NCI-H2227 (cell line): Measurements from ENCODE around the gene FNTB.
A peak's percentile ranks its signal among the peaks of the same experiment; 100 is the strongest.

Experiments used
- DNase-seq: peaks from one replicate; lab custom pipeline; 2025; ENCODE audit not compliant: unreplicated experiment; lab: John Stamatoyannopoulos, UW

The FNTB gene

GRCh38 chr14:64952598-64953309 is 33.9 kb upstream of the FNTB start:
- no peak for DNase-seq

- no peak for DNase-seq
Measured at GRCh38 chr14:64953310-64953654, 33.4 kb upstream of the FNTB start.

- DNase-seq: no peak
Measured at GRCh38 chr14:64953661-64954060, 33.0 kb upstream of the FNTB start.

GRCh38 chr14:64954491-64955240 is 32.0 kb upstream of the FNTB start:
- no peak for DNase-seq

- no peak for DNase-seq
Measured at GRCh38 chr14:64955297-64955696, 31.4 kb upstream of the FNTB start.

- DNase-seq: no peak
Measured at GRCh38 chr14:64956697-64957406, 29.8 kb upstream of the FNTB start.

- no peak for DNase-seq
Measured at GRCh38 chr14:64958201-64958600, 28.5 kb upstream of the FNTB start.

GRCh38 chr14:64958743-64959142 is 28.0 kb upstream of the FNTB start:
- DNase-seq: no peak

- no peak for DNase-seq
Measured at GRCh38 chr14:64960762-64961276, 25.9 kb upstream of the FNTB start.

- no peak for DNase-seq
Measured at GRCh38 chr14:64963611-64964010, 23.1 kb upstream of the FNTB start.

GRCh38 chr14:64965356-64966000 is 21.2 kb upstream of the FNTB start:
- DNase-seq: no peak

GRCh38 chr14:64966976-64967375 is 19.7 kb upstream of the FNTB start:
- DNase-seq: no peak

GRCh38 chr14:64968167-64968566 is 18.5 kb upstream of the FNTB start:
- DNase-seq: no peak

GRCh38 chr14:64968651-64969050 is 18.0 kb upstream of the FNTB start:
- DNase-seq: no peak

GRCh38 chr14:64970041-64970440 is 16.7 kb upstream of the FNTB start:
- DNase-seq: no peak

GRCh38 chr14:64970776-64971477 is 15.8 kb upstream of the FNTB start:
- no peak for DNase-seq

GRCh38 chr14:64971491-64971942 is 15.2 kb upstream of the FNTB start:
- no peak for DNase-seq

GRCh38 chr14:64971943-64972791 is 14.5 kb upstream of the FNTB start, which contains the start of gene RAB15:
Gene RAB15 (minus strand): TSS chr14:64972336. CDS start chr14:64972076, 260 bp downstream.
- DNase-seq: peak; percentile 65

GRCh38 chr14:64973026-64973442 is 13.7 kb upstream of the FNTB start:
- DNase-seq: no peak

GRCh38 chr14:64973826-64974225 is 12.9 kb upstream of the FNTB start:
- no peak for DNase-seq
